GF-D8 (cell line): Measurements from ENCODE around the gene SGF29.
"Not testable (repeated sequence)": the region's sequence is repeated elsewhere in the genome, so short reads cannot be mapped to it uniquely, and the experiment has no call there.

Experiments used
- DNase-seq: peaks from one replicate; lab custom pipeline; 2025; lab: John Stamatoyannopoulos, UW

SGF29 gene

GRCh38 chr16:28612359-28613280 is 58.9 kb downstream of the SGF29 start:
- DNase-seq, result not testable (repeated sequence)

- not testable (repeated sequence) for DNase-seq
These were observed 60.2 kb downstream of the SGF29 start for GRCh38 chr16:28613912-28614311.

- not testable (repeated sequence) for DNase-seq
These were observed 60.8 kb downstream of the SGF29 start for GRCh38 chr16:28614561-28614960.

- not testable (repeated sequence) for DNase-seq
These were observed 61.9 kb downstream of the SGF29 start for GRCh38 chr16:28615486-28616223.

- not testable (repeated sequence) for DNase-seq
These were observed 62.5 kb downstream of the SGF29 start for GRCh38 chr16:28616224-28616577.

- DNase-seq, result peak; percentile 29
These were observed 62.9 kb downstream of the SGF29 start for GRCh38 chr16:28616636-28617035.

GRCh38 chr16:28617874-28618273 is 64.2 kb downstream of the SGF29 start:
- DNase-seq, result peak; percentile 61

- DNase-seq, result not testable (repeated sequence)
These were observed 66.6 kb downstream of the SGF29 start for GRCh38 chr16:28620316-28620715.

- no peak for DNase-seq
These were observed 67.9 kb downstream of the SGF29 start for GRCh38 chr16:28621481-28622155.

GRCh38 chr16:28622532-28623171 is 68.9 kb downstream of the SGF29 start:
- DNase-seq, result not testable (repeated sequence)

GRCh38 chr16:28623172-28623711 is 69.5 kb downstream of the SGF29 start:
- DNase-seq, result peak; percentile 60

- DNase-seq, result not testable (repeated sequence)
These were observed 77.2 kb downstream of the SGF29 start for GRCh38 chr16:28630905-28631304.

GRCh38 chr16:28636093-28636823 is 82.5 kb downstream of the SGF29 start:
- DNase-seq, result not testable (repeated sequence)

GRCh38 chr16:28637765-28638164 is 84.0 kb downstream of the SGF29 start, which contains the start of gene NPIPB8:
TSS of gene NPIPB8 (plus strand) at chr16:28638065. CDS start at chr16:28638361, 296 bp downstream.
- not testable (repeated sequence) for DNase-seq

- not testable (repeated sequence) for DNase-seq
These were observed 84.6 kb downstream of the SGF29 start for GRCh38 chr16:28638359-28638758.

- not testable (repeated sequence) for DNase-seq
These were observed 86.2 kb downstream of the SGF29 start for GRCh38 chr16:28639959-28640358.
